Right renal cortex interstitium (tissue), 3 donors: Measurements from ENCODE around the gene NLRP9. TPM values are rescaled to one million over a fixed set of nuclear protein-coding genes. Genes with fewer than 3 reads are reported as not detected.
"Not testable (repeated sequence)": the region's sequence is repeated elsewhere in the genome, so short reads cannot be mapped to it uniquely, and the experiment has no call there.

Source experiments
- DNase-seq, 3 donors: peaks; one replicate each; pipeline ENCODE4 v3.0.0-alpha.2; 2013; ENCODE audit warnings: low read depth in 3 of 3, low spot score in 2 of 3
- polyA plus RNA-seq, 3 donors: library from polyadenylated mRNA; unstranded; fragments of 120-200 nt; gene quantifications; one replicate each; pipeline ENCODE4 v1.2.1, GENCODE V29; 2013; ENCODE audit not compliant: insufficient read length in 3 of 3

NLRP9 gene
- polyA plus RNA-seq = under 1 TPM in 1 of 3 donors, not detected in 2; 0.07 TPM

GRCh38 chr19:55738302-55738701 lies at the start of gene NLRP9:
Gene NLRP9 (minus strand): TSS chr19:55738402. CDS start chr19:55738374, 28 bp downstream.
- no peak for DNase-seq

- DNase-seq = no peak
These were observed 42.9 kb upstream of the NLRP9 start for GRCh38 chr19:55781112-55781511.

- no peak for DNase-seq
These were observed 40.1 kb upstream of the NLRP9 start for GRCh38 chr19:55778331-55778730.

- no peak for DNase-seq
These were observed 39.3 kb upstream of the NLRP9 start for GRCh38 chr19:55777528-55777927.

GRCh38 chr19:55769632-55770031 lies 31.4 kb upstream of the NLRP9 start:
- not testable (repeated sequence) for DNase-seq

GRCh38 chr19:55768818-55769217 lies 30.6 kb upstream of the NLRP9 start, which contains the start of gene RFPL4AL1:
Gene RFPL4AL1 (plus strand): TSS chr19:55769118. CDS start chr19:55771805, 2,687 bp downstream.
- DNase-seq = not testable (repeated sequence)

- no peak for DNase-seq
These were observed 28.3 kb upstream of the NLRP9 start for GRCh38 chr19:55766466-55766865.

- DNase-seq = not testable (repeated sequence)
These were observed 20.6 kb upstream of the NLRP9 start, which contains the start of gene RFPL4A for GRCh38 chr19:55758797-55759196. Gene RFPL4A (plus strand): TSS chr19:55759097. CDS start chr19:55761801, 2,704 bp downstream.

GRCh38 chr19:55756808-55757207 lies 18.6 kb upstream of the NLRP9 start:
- not testable (repeated sequence) for DNase-seq

- no peak for DNase-seq
These were observed 15.2 kb upstream of the NLRP9 start for GRCh38 chr19:55753401-55753800.

- DNase-seq = no peak
These were observed 12.5 kb upstream of the NLRP9 start for GRCh38 chr19:55750715-55751114.

GRCh38 chr19:55730378-55730777 lies 7.8 kb downstream of the NLRP9 start:
- DNase-seq = not testable (repeated sequence)

GRCh38 chr19:55723491-55723890 lies 14.7 kb downstream of the NLRP9 start:
- DNase-seq = no peak

- no peak for DNase-seq
These were observed 17.4 kb downstream of the NLRP9 start for GRCh38 chr19:55720801-55721200.

GRCh38 chr19:55720214-55720746 lies 17.9 kb downstream of the NLRP9 start:
- DNase-seq = no peak

- not testable (repeated sequence) for DNase-seq
These were observed 20.1 kb downstream of the NLRP9 start for GRCh38 chr19:55717879-55718711.

- DNase-seq = no peak
These were observed 21.0 kb downstream of the NLRP9 start for GRCh38 chr19:55717251-55717650.

- DNase-seq = no peak
These were observed 21.7 kb downstream of the NLRP9 start for GRCh38 chr19:55716531-55716930.

GRCh38 chr19:55712804-55713631 lies 25.2 kb downstream of the NLRP9 start:
- DNase-seq = no peak

- DNase-seq = no peak
These were observed 26.5 kb downstream of the NLRP9 start for GRCh38 chr19:55711719-55712118.

GRCh38 chr19:55705972-55706371 lies 32.2 kb downstream of the NLRP9 start:
- no peak for DNase-seq
